IMR-90 (cell line): ENCODE measurements around the gene OR5B2. TPM values are rescaled to one million over a fixed set of nuclear protein-coding genes. Genes with fewer than 3 reads are reported as not detected.

ENCODE experiments used
- ATAC-seq: fragments of 200-7000 bp; cut with Tn5 transposase; 2 replicates; pipeline ENCODE4 v1.9.1; 2020; ENCODE audit warnings: low read depth, mild to moderate bottlenecking, moderate library complexity
- BruUV-seq: library from RNA; stranded (reverse); fragments of 400-500 nt; replicated peaks from 2 replicates; lab custom pipeline; 2021; lab: Mats Ljungman, UMichigan
- CTCF ChIA-PET: fragments of 300-600 bp; formaldehyde crosslinking; extraction: SDS; loops from one replicate; lab custom pipeline; 2021; ENCODE audit warnings: antibody characterized with exemption; lab: Yijun Ruan, JAX
- POLR2A ChIA-PET: fragments of 300-600 bp; sonication (Branson Sonifier 250); formaldehyde crosslinking; loops from one replicate; lab custom pipeline; 2022; ENCODE audit warnings: antibody characterized with exemption; ENCODE audit not compliant: unreplicated experiment; lab: Charles Lee
- DNase-seq: peaks from one replicate; pipeline ENCODE4 v3.0.0; 2013
- H2AFZ ChIP-seq: replicated peaks from 2 replicates; pipeline ENCODE3; 2013; ENCODE audit warnings: low read length, mild to moderate bottlenecking; ENCODE audit not compliant: poor library complexity
- H2AK5ac ChIP-seq: 2 replicates; pipeline ENCODE4 v1.6.1; 2013; ENCODE audit warnings: low read depth, low read length, inconsistent platforms
- H2AK9ac ChIP-seq: replicated peaks from 2 replicates; pipeline ENCODE3; 2013; ENCODE audit warnings: mild to moderate bottlenecking, low read depth, low read length, moderate library complexity; ENCODE audit not compliant: poor library complexity
- H2BK120ac ChIP-seq: 2 replicates; pipeline ENCODE4 v1.6.1; 2013; ENCODE audit warnings: low read depth, low read length, inconsistent platforms
- H2BK15ac ChIP-seq: 3 replicates; pipeline ENCODE4 v1.6.1; 2013; ENCODE audit warnings: low read depth, low read length, inconsistent platforms
- H2BK20ac ChIP-seq: 2 replicates; pipeline ENCODE4 v1.6.1; 2013; ENCODE audit warnings: low read depth, mild to moderate bottlenecking, inconsistent platforms, low read length, moderate library complexity
- H2BK5ac ChIP-seq: 2 replicates; pipeline ENCODE4 v1.6.1; 2013; ENCODE audit warnings: mild to moderate bottlenecking, low read depth, low read length, inconsistent platforms; ENCODE audit not compliant: poor library complexity, severe bottlenecking
- H3K14ac ChIP-seq: replicated peaks from 2 replicates; pipeline ENCODE4 v1.6.1; 2013; ENCODE audit warnings: low read depth, low read length, inconsistent platforms
- H3K18ac ChIP-seq: 2 replicates; pipeline ENCODE4 v1.6.1; 2013; ENCODE audit warnings: low read depth, low read length, control low read depth
- H3K23ac ChIP-seq: 2 replicates; pipeline ENCODE4 v1.6.1; 2013; ENCODE audit warnings: low read depth, low read length, inconsistent platforms
- H3K27ac ChIP-seq: 2 replicates; pipeline ENCODE4 v1.5.1; 2013; ENCODE audit warnings: mild to moderate bottlenecking, control low read depth, low read length; ENCODE audit not compliant: insufficient read depth
- H3K27me3 ChIP-seq: 2 replicates; pipeline ENCODE4 v1.6.1; 2013; ENCODE audit warnings: low read length; ENCODE audit not compliant: control insufficient read depth, insufficient read depth
- H3K36me3 ChIP-seq: 2 replicates; pipeline ENCODE4 v1.6.1; 2013; ENCODE audit warnings: low read length, mixed read lengths; ENCODE audit not compliant: control insufficient read depth, insufficient read depth
- H3K4ac ChIP-seq: 2 replicates; pipeline ENCODE4 v1.6.1; 2013; ENCODE audit warnings: low read depth, low read length, inconsistent platforms
- H3K4me1 ChIP-seq: 2 replicates; pipeline ENCODE4 v1.6.1; 2013; ENCODE audit warnings: low read length, mixed read lengths; ENCODE audit not compliant: control insufficient read depth, insufficient read depth
- H3K4me2 ChIP-seq: 2 replicates; pipeline ENCODE4 v1.6.1; 2013; ENCODE audit warnings: low read depth, mild to moderate bottlenecking, control low read depth, low read length, moderate library complexity
- H3K4me3 ChIP-seq: 2 replicates; pipeline ENCODE4 v1.5.1; 2013; ENCODE audit warnings: low read depth, mild to moderate bottlenecking, control low read depth, low read length, moderate library complexity; ENCODE audit not compliant: insufficient read depth
- H3K56ac ChIP-seq: 2 replicates; pipeline ENCODE4 v1.6.1; 2013; ENCODE audit warnings: low read length, inconsistent platforms; ENCODE audit not compliant: insufficient read depth; ENCODE audit errors: extremely low read depth
- H3K79me1 ChIP-seq, 2 experiments: 2 replicates each; pipeline ENCODE4 v1.6.1; 2013; ENCODE audit warnings: low read length in 2 of 2, inconsistent platforms in 1 of 2, low read depth in 1 of 2
- H3K9ac ChIP-seq: 2 replicates; pipeline ENCODE4 v1.6.1; 2013; ENCODE audit warnings: low read depth, low read length, control low read depth
- H3K9me1 ChIP-seq: 2 replicates; pipeline ENCODE4 v1.6.1; 2013; ENCODE audit warnings: low read length, inconsistent platforms; ENCODE audit not compliant: insufficient read depth
- H3K9me3 ChIP-seq: 2 replicates; pipeline ENCODE4 v1.6.1; 2013; ENCODE audit warnings: low read length; ENCODE audit not compliant: control insufficient read depth, insufficient read depth
- H4K20me1 ChIP-seq: 2 replicates; pipeline ENCODE4 v1.6.1; 2013; ENCODE audit warnings: low read length, inconsistent platforms; ENCODE audit not compliant: insufficient read depth
- H4K5ac ChIP-seq: 2 replicates; pipeline ENCODE4 v1.6.1; 2013; ENCODE audit warnings: mild to moderate bottlenecking, low read depth, low read length, control low read depth
- H4K8ac ChIP-seq, 2 experiments: 2 replicates each; pipeline ENCODE4 v1.6.1; 2013; ENCODE audit warnings: low read depth in 2 of 2, low read length in 2 of 2, control low read depth in 1 of 2, inconsistent platforms in 1 of 2
- H4K91ac ChIP-seq: 2 replicates; pipeline ENCODE4 v1.6.1; 2013; ENCODE audit warnings: low read depth, low read length, inconsistent platforms; ENCODE audit not compliant: insufficient read depth
- BHLHE40 ChIP-seq: fragments of 150-350 bp; IDR thresholded peaks from 2 replicates; pipeline ENCODE4 v1.6.1; 2016; ENCODE audit warnings: mild to moderate bottlenecking, low read depth, low read length
- CEBPB ChIP-seq: IDR thresholded peaks from 2 replicates; pipeline ENCODE4 v1.6.1; 2012; ENCODE audit warnings: low read depth, low read length, improper control_type of control experiment
- ELK1 ChIP-seq: fragments of 150-350 bp; IDR thresholded peaks from 2 replicates; pipeline ENCODE4 v1.6.1; 2016; ENCODE audit warnings: low read depth, mild to moderate bottlenecking, low read length, moderate library complexity, borderline replicate concordance
- MAZ ChIP-seq: IDR thresholded peaks from 2 replicates; pipeline ENCODE4 v1.6.1; 2012; ENCODE audit warnings: low read depth, mild to moderate bottlenecking, low read length, improper control_type of control experiment, moderate library complexity, borderline replicate concordance
- RFX5 ChIP-seq: IDR thresholded peaks from 2 replicates; pipeline ENCODE4 v1.8.0; 2012; ENCODE audit warnings: low read depth, mild to moderate bottlenecking, low read length, moderate library complexity
- SMC3 ChIP-seq: fragments of 150-350 bp; IDR thresholded peaks from 2 replicates; pipeline ENCODE4 v1.6.1; 2016; ENCODE audit warnings: low read depth, mild to moderate bottlenecking, antibody characterized with exemption, low read length, moderate library complexity
- USF2 ChIP-seq: fragments of 150-350 bp; IDR thresholded peaks from 2 replicates; pipeline ENCODE4 v1.6.1; 2017; ENCODE audit warnings: mild to moderate bottlenecking, antibody characterized with exemption, low read length, low read depth
- WGBS, 2 experiments: methylation state at CpG; one replicate each; pipeline versions ENCODE4 v1.1.5 to v1.1.7; 2013; ENCODE audit warnings: missing lambda C conversion rate in 2 of 2; ENCODE audit not compliant: insufficient read length in 1 of 2; ENCODE audit errors: extremely low coverage in 2 of 2; 5-methylcytosine and 5-hydroxymethylcytosine counted together
- dilution Hi-C: fragments of 300-500 bp; cut with HindIII; formaldehyde crosslinking; loops from one replicate; pipeline ENCODE4 v1.14.3; 2018; ENCODE audit warnings: low sequenced_read_pairs; ENCODE audit not compliant: unreplicated experiment
- in situ Hi-C: fragments of 300-500 bp; cut with MboI; formaldehyde crosslinking; loops from 3 replicates; pipeline ENCODE4 v1.14.3; 2019; ENCODE audit warnings: low sequenced_read_pairs, inconsistent platforms, mixed read lengths
- intact Hi-C: fragments of 100-400 bp; cut with micrococcal nuclease; formaldehyde crosslinking; loops from 2 replicates; pipeline ENCODE4 v1.10.0; 2022
- polyA plus RNA-seq, 3 experiments: library from polyadenylated mRNA; depleted of rRNA; stranded (reverse); fragments of >200 nt; gene quantifications; 2 replicates each; pipeline ENCODE4 v1.2.3, GENCODE V29; 2012; ENCODE audit warnings: low replicate concordance in 1 of 3
- total RNA-seq: library from RNA; depleted of rRNA; stranded (reverse); fragments of >200 nt; gene quantifications from 2 replicates; pipeline ENCODE4 v1.2.3, GENCODE V29; 2012

Gene OR5B2
- total and polyA plus RNA-seq, 2 of the 4 experiments (the other 2 are of a cell fraction), result not detected

- Histone ChIP-seq H3K79me1 (no peaks in the 10 kb centered on the region), H3K4me2 (no peak overlapping the region), H3K4me1 (peaks cover 2% of the 10 kb centered on the region; the same call in 1 of the 2 replicates), H3K56ac (no peak overlapping the region), H2AK9ac (no peak overlapping the region), H3K18ac (no peak overlapping the region), H3K9me3 (peaks cover 11% of the 10 kb centered on the region; the same call in 1 of the 2 replicates), H3K27me3 (no peaks in the 10 kb centered on the region), H4K91ac (no peak overlapping the region), H3K14ac (no peak overlapping the region), H2BK15ac (no peak overlapping the region), H2BK120ac (no peak overlapping the region), H3K36me3 (no peaks in the 10 kb centered on the region), H2BK20ac (no peak overlapping the region), H2AFZ (no peak overlapping the region), H3K4me3 (no peak overlapping the region), H3K27ac (no peak overlapping the region), H4K8ac (no peak overlapping the region), H3K9me1 (no peaks in the 10 kb centered on the region), H3K9ac (no peak overlapping the region), H4K5ac (no peak overlapping the region), H3K4ac (no peak overlapping the region), H2BK5ac (no peak overlapping the region), H2AK5ac (no peak overlapping the region), H3K23ac (no peak overlapping the region), H4K20me1 (no peaks in the 10 kb centered on the region)
- dilution Hi-C loops, result no loop called here
- CTCF ChIA-PET, result no interaction called here
- WGBS, 2 experiments, result no CpG with 5 or more reads among the region's 3 CpGs
- POLR2A ChIA-PET, result interaction anchor here (0.7 kb wide), 1 partner anchor 204 kb away, joined by 5 read pairs; no protein-coding TSS in a partner anchor
- intact Hi-C loops, result no loop called here
- in situ Hi-C loops, result no loop called here
- ATAC-seq (no peak), DNase-seq (no peak)
- no peak for TF ChIP-seq MAZ
- TF ChIP-seq BHLHE40, result no peak
- TF ChIP-seq SMC3, result no peak
- no peak for TF ChIP-seq ELK1
- TF ChIP-seq RFX5, result no peak
- TF ChIP-seq USF2, result no peak
- TF ChIP-seq CEBPB, result no peak
- BruUV-seq, result no TSS peak
These were observed 5.8 kb upstream of the OR5B2 start for GRCh38 chr11:58433638-58434203.
